HG03442 (cell line): ENCODE results near the gene SLTM.
"Not testable (repeated sequence)": the region's sequence is repeated elsewhere in the genome, so short reads cannot be mapped to it uniquely, and the experiment has no call there.

Experiments
- ATAC-seq: cut with Tn5 transposase; IDR thresholded peaks from one replicate; pipeline ENCODE4 v1.9.1; 2021; ENCODE audit warnings: mild to moderate bottlenecking, moderate library complexity; ENCODE audit not compliant: unreplicated experiment

The SLTM gene

DNA sequence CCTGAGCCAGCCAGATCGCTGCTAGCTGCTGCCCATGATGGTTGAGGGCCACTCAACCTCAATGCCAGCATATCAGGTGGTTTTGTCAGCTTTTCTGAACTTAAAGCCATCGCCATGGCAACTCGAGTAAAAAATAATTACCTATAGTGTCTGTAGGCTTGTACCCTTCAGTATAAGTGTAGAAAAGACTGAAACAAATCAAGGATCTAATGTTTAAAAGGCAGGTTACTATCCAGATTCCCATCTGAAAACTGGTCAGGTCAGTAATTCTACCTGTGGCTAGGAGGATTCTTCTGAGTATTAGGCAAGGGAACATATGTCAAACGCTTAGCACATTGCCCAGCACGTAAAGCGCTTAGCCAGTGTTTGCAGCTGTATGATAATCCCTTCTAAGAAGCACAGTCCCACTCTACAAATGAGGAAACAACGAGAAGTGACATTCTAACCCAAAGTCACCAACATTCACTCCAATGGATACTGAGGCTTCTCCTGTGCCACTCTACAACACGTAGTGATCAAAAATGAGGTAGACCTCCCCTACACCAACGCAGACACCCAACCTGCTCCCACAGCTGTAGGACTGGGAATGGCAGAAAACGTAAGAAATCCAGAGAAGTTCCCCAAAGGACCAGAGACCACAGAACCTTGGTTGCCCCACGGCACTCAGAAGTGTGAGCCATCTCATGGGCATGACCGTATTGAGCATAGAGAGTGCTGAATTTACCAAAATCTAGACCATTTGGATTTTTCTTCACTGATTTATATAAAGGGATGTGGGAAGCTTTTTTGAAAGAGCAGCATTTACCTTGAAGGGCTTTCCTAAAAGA lies 55.3 kb downstream of the SLTM start:
- ATAC-seq, result no peak

DNA sequence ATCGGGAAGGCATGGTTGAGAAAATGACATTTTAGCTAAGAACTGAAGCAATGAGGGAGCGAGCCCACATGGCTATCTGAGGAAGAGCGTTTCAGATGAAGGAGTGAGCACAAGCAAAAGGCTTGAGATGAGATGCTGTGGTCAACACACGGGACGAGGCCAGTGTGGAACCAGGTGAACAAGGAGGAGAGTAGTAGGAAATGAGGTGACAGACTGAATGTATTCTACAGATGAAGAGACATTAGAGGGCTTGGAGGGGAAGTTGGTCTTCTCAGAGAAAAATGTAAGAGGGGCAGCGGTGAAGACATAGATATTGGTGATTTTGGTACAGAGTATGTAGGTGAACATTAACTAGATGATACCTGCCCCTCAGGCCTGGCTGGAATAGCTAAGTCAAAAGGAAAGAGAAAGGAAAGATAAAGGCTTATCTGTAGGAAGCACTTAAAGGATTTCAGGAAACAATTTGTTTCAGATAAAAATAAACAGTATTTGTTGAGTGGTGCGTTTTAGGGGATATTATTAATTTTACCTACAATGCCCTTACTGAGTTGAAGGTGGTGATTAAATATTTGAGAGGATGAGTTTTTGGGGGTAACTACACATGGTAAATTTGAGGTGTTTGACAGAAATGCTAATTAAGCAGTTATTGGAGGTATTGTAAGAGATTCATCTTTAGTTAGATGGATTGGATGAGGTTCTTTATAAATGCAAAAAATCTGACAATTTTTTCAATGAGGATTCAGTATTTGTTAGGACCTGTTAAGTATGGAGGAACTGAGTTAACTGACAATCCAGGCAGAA lies 57.0 kb downstream of the SLTM start:
- no peak for ATAC-seq

DNA sequence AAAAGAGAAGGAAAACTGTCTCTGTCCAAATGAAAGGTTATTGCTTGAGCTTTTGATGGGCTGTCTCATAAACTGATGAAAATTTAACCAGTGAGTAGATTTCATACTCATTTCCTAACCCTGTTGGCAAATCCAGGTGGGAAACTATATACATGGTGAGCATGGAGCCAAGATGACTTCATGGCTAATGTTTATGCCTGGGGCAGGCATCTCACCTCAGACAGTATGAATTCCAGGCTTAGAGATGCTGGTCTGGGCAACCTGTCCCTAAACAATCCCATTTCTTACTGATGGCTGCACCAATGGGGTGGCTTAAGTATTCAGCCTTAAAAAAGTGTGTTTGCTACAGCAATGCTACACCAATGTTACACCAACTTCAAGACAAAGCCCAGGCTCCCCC lies 58.1 kb downstream of the SLTM start:
- ATAC-seq, result no peak

DNA sequence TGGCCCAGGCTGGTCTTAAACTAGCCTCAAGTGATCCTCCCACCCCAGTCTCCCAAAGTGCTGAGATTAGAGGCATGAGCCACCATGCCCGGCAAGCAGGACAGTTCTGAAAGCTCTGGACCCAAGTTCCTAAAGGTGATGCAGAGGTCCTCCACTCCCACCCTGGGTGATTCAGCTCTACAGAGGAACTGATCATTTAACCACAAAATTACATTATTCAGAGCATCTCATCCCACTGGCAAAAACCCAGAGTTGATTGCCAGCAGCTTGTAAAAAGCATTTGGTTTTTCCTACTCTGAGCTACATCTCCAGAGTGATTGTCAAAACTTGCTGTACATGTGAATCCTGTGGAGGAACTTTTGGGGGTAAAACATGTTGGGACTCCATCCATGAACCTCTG lies 60.2 kb downstream of the SLTM start:
- no peak for ATAC-seq

DNA sequence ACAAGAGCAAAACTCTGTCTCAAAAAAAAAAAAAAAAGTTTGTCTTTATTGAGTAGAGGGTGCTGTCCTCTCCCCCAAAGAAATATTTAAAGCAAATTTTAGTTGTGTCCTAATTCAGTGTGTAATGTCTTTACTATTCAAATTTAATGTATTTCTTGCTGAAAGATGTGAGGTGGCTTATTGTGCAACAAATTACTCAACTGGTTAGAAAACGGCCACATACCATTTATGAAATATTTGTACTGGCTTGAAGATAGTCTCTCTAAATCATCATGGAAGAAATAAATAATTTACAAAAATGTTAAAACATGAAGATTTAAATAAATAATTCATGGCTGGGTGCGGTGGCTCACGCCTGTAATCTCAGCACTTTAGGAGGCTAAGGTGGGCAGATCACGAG lies 63.0 kb downstream of the SLTM start:
- no peak for ATAC-seq

DNA sequence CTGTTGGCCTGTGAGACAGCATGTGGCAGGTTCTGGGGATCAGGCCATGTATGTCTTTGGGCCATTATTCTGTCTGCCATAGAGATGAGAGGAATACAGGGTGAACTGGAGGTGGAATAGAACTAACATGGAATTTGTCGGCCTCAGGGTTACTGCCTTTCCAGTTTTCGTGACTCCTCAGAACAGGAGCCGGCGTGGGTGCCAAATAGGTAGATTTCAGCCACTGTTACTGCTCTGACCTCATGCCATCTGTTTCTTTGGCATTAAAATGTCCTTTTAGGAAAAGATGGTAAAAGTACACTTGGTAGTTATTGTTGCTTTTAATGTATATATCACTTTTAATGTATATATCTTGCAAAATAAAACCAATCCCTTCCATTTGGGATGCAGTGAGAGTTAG lies 65.6 kb downstream of the SLTM start:
- ATAC-seq, result no peak

DNA sequence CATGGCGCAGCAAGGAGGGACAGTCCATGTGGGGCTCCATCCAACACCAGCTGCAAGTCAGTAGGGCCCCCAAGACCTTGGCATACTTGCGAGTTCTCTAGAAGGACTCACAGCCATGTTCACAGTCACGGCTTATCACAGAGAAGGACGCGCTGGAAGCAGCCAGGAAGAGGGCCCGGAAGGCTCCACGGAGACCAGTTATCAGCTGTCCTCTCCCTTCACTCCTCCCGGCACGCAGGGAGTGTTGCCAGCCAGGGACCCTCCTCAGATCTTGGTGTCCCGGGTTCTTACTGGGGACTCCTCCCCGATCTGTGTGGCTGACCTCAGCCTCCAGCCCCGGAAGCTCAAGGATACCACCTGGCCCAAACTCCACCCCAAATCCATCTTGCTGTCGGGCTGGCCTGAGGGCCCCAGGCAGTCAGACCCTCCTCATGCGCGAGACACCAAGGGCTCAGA lies 68.0 kb downstream of the SLTM start:
- ATAC-seq, result no peak

DNA sequence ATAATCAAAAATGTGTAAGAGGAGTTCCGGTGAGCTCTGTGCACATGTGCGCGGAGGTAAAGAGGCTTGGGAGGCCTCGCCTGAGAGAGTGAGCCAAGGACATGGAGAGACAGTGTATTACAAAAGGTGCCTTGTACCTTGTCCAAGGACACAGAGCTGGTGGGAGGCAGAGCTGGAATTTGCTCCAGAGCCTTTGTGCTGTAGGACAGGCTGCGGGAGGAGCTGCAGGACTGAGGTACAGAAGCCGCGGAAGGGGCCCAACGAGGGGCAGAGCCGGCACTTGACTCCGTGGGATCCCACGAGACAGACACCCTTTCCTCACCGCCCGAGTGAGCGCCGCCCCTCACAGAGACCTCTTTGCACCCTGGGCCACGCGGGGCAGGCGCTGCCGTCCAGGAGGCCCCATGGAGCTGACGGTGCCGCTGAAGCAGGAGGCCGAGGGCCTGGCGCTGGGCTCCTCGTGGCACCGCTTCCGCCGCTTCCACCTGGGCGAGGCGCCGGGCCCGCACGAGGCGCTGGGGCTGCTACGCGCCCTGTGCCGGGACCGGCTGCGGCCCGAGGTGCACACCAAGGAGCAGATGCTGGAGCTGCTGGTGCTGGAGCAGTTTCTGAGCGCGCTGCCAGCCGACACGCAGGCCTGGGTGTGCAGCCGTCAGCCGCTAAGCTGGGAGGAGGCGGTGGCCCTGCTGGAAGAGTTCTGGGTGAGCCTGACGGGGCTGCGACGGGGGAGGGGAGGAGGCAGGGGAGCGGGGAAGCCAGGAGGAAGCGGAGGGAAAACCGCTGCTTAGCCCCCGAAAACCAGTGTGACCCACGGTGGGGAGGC lies 68.7 kb downstream of the SLTM start:
- no peak for ATAC-seq

DNA sequence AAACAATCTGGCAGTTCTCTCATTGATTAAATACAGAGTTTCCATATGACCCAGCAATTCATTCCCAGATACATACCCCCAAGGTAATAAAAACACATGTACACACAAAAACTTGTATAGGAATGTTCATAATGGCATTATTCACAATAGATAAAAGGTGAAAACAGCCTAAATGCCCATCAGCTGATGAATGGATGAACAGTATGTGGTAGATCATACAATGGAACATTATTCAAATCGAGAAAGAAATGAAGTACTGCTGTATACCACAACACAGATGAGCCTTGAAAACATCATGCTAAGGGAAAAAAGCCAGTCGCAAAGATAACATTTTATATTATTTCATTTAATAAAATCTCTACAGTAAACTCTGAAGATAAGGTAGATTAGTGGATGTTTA lies 71.2 kb downstream of the SLTM start:
- ATAC-seq, result no peak

DNA sequence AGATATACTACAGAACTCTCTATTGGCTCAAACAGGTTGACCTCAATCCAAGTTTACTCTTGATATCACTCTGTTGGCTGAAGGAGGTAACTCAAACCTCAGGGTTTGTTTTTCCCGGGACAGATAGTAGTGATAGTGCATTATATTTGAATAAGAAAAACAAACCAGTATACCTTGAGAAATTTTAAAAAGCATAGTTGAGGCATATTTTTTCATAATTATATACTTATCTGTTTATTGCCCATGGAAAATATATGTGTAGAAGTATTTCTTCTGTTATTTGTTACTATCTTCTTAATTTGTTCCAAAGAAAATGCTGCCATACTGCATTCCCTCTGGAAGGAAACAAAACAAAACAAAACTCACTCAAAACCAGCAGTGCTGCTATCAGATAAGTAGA lies 76.9 kb downstream of the SLTM start:
- ATAC-seq, result not testable (repeated sequence)

DNA sequence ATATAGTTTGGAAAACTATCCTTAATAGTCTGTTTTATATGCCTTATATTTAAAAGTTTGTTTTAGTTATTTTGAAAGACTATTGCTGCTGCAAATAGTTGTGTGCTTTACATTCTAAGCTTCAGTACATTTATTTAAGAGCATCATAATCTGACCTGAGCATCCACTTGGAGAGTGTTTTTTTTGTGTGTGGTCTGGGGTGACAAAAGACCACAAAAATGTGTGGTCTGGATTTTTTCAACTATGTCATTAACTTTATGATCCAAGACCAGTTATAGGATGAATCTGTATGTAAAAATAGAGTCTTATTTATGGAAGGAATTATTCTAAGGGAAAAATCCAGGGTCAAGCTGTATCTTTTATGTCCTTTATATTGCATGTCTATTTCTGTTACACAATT lies 77.4 kb downstream of the SLTM start:
- ATAC-seq, result no peak

DNA sequence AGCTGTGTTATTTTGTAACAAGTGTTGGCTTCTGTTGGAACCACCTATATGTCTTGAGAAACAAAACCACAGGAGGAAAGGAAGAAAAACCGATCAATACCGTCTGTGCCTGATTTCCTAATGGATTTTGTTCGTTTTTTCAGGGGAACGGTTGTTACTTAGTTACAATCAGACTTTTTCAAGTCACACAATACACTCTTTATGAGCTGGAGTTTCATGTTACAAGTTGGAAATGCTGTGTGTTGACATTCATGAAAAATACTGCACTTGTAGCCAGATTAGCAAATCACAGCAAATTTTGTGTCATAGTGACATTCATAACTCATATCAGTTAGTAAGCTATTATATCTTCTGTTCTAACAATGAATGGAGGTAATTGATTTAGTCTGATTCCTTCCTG lies 78.9 kb downstream of the SLTM start:
- ATAC-seq, result no peak

DNA sequence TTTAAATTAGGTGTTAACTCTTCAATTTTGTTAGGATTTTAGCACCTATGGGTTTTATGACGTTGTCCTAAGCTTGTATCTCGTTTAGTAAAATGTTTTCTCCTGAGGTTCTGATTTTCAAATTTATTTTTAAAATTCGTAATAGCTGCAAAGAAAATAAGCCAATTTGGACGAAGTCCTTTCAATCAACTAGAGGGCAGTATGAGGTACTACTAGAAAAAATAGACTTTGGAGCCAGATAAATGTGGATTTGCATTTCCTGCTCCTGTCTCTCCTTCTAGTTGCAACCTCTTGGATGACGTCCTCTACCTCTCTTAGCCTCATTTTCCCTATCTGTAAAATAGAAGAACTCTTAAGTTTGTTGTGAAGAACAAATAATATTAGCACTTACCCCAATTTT lies 81.1 kb downstream of the SLTM start:
- ATAC-seq, result no peak

DNA sequence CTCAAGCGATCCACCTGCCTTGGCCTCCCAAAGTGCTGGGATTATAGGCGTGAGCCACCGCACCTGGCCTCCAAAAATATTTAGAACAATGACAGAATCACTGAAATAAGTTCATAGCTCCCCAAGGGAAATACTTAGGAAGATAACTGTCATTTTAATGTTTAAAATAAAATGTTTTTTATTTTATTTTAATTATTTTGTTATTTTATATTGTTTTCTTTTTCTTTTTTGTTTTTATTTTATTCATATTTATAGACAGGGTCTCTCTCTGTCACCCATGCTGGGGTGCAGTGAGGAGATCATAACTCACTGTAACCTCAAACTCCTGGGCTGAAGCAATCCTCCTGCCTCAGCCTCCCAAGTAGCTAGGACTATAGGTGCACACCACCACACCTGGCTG lies 82.3 kb downstream of the SLTM start:
- ATAC-seq, result not testable (repeated sequence)

DNA sequence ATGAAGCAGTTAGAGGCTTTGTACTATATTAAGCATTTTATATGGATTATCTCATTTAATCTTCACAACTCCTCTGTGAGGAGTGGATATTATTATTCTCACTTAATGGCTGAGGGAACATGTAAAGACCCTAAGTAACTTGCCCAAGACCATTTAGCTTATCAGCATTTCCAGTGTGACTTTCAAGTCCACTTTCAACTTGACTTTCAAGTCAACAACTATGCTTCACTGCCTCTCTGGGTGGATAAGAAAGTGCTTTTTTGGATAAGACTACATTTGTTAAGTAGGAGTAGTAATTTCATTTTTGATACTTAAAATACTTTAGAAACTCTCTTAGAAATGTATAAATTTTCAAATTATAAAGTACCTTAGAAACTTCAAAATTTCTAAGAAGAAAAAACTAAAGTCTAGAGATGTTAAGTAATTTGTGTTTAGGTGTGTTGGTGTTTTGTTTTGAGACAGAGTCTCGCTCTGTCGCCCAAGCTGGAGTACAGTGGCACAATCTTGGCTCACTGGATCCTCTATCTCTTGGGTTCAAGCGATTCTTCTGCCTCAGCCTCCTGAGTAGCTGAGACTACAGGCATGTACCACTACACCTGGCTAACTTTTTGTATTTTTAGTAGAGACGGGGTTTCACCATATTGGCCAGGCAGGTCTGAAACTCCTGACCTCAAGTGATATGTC lies 90.6 kb downstream of the SLTM start:
- ATAC-seq, result no peak

DNA sequence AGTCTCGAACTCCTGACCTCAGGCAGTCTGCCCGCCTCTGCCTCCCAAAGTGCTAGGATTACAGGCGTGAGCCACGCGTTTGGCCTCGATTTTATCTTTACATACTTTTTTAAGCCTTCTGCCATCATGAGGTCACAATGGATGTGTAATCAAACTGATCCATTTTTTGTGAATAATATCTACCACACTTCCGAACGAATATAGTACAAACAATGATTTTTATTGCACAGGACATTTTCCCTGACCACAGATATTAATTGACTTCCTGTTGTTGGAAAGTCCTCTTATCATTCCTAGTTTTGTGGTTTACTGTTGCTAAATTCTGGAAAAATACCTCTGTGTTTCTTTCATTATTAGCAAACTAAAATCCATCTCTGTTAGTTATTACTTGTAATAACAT lies 93.4 kb downstream of the SLTM start:
- no peak for ATAC-seq

DNA sequence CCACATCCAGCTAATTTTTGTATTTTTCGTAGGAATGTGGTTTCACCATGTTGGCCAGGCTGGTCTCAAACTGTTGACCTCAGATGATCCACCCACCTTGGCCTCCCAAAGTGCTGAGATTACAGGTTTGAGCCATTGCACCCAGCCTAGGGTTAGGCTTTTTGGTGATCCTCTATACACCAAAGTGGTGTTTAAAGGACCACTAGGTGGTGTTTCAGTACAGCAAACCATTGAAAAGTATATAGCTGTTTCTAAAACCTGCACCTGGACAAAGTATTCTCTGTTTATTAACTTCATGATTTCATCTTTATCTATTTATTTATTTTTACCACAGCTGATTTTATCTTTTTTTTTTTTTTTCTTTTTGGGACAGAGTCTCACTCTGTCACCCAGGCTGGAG lies 94.0 kb downstream of the SLTM start:
- ATAC-seq, result no peak

DNA sequence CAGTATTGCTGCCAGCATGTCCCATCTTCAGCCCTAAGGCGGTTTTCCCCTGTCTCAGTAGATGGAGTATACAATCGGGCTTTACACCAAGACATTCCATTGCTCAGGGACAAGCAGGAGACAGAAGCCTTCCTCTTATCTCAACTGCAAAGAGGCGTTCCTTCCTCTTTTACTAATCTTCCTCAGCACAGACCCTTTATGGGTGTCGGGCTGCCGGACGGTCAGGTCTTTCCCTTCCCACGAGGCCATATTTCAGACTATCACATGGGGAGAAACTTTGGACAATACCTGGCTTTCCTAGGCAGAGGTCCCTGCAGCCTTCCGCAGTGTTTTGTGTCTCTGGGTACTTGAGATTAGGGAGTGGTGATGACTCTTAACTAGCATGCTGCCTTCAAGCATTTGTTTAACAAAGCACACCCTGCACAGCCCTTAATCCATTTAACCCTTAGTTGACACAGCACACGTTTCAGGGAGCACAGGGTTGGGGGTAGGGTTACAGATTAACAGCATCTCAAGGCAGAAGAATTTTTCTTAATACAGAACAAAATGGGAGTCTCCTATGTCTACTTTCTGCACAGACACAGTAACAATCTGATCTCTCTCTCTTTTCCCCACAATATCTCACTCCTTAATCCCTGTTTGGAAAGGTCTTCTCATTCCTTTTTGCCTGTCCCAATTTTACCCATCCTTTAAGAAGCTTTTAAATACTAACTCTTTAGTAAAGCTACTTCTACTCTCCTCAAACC lies 99.6 kb downstream of the SLTM start:
- ATAC-seq, result not testable (repeated sequence)

DNA sequence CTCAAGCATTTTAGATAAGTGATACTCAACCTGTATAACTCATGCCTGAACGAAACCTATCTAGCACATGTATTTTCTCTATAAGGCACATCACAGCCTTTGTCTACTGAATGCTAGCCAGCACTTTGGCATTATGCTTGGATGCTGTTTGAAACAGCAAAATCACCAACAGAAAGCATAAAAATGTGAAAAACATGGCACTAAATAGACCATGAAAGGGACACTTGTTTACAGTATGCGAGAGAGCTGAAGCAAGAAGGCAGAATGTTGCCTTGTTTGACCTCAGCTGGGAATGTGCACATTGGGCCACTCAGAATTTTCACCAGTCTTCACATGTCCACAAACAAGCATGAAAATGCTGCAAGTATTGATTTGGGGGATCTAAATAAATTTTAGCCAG lies 102.9 kb downstream of the SLTM start:
- no peak for ATAC-seq
